ENCODE measurements around the gene PLCG2. TPM values are rescaled to one million over a fixed set of nuclear protein-coding genes. Genes with fewer than 3 reads are reported as not detected.

Gene PLCG2
- total and polyA plus RNA-seq, 2 experiments from 2014 or later: 3.5 to 10.4 TPM

- DNase-seq (ENCODE audit: low read depth in 1 of 2, low spot score in 1 of 2): no peak
- Histone ChIP-seq H3K27ac (no peak overlapping the region), H3K4me3 (no peak overlapping the region), H3K4me1 (ENCODE audit: low read depth) (peaks cover 4% of the 10 kb centered on the region), H3K9me3 (ENCODE audit: low read depth) (no peaks in the 10 kb centered on the region), H3K27me3 (no peaks in the 10 kb centered on the region), H3K36me3 (no peaks in the 10 kb centered on the region)
- TF ChIP-seq CTCF (IDR thresholded peaks at IDR 0.05; ENCODE audit: low read depth, low read length): no peak
Measured at GRCh38 chr16:81733295-81733694, 45.8 kb upstream of the PLCG2 start.

- H3K9me3 ChIP-seq (ENCODE audit: low read depth): no peaks in the 10 kb centered on the region
- no peak for TF ChIP-seq CTCF (IDR thresholded peaks at IDR 0.05; ENCODE audit: low read depth, low read length)
- H3K27ac ChIP-seq: no peak overlapping the region
- no peak overlapping the region for H3K4me3 ChIP-seq
- no peaks in the 10 kb centered on the region for H3K27me3 ChIP-seq
- no peaks in the 10 kb centered on the region for H3K36me3 ChIP-seq
- DNase-seq (ENCODE audit: low read depth in 1 of 2, low spot score in 1 of 2): no peak
- peaks cover 4% of the 10 kb centered on the region for H3K4me1 ChIP-seq (ENCODE audit: low read depth)
Measured at GRCh38 chr16:81734632-81735434, 44.3 kb upstream of the PLCG2 start.

- Histone ChIP-seq H3K4me3 (no peak overlapping the region), H3K27me3 (no peaks in the 10 kb centered on the region), H3K9me3 (ENCODE audit: low read depth) (no peaks in the 10 kb centered on the region), H3K4me1 (ENCODE audit: low read depth) (no peaks in the 10 kb centered on the region), H3K36me3 (no peaks in the 10 kb centered on the region), H3K27ac (no peak overlapping the region)
- TF ChIP-seq CTCF (IDR thresholded peaks at IDR 0.05; ENCODE audit: low read depth, low read length): peak; percentile 72
- DNase-seq (ENCODE audit: low read depth in 1 of 2, low spot score in 1 of 2): peak; percentile 78 to 82
Measured at GRCh38 chr16:81737885-81738536, 41.1 kb upstream of the PLCG2 start.

GRCh38 chr16:81738783-81739496 is 40.2 kb upstream of the PLCG2 start:
- Histone ChIP-seq H3K36me3 (no peaks in the 10 kb centered on the region), H3K27ac (no peak overlapping the region), H3K27me3 (no peaks in the 10 kb centered on the region), H3K4me3 (no peak overlapping the region), H3K9me3 (ENCODE audit: low read depth) (no peaks in the 10 kb centered on the region), H3K4me1 (ENCODE audit: low read depth) (no peaks in the 10 kb centered on the region)
- DNase-seq (ENCODE audit: low read depth in 1 of 2, low spot score in 1 of 2): no peak
- TF ChIP-seq CTCF (IDR thresholded peaks at IDR 0.05; ENCODE audit: low read depth, low read length): no peak

- TF ChIP-seq CTCF (IDR thresholded peaks at IDR 0.05; ENCODE audit: low read depth, low read length): no peak
- H3K9me3 ChIP-seq (ENCODE audit: low read depth): no peaks in the 10 kb centered on the region
- no peak for DNase-seq (ENCODE audit: low read depth in 1 of 2, low spot score in 1 of 2)
- no peak overlapping the region for H3K4me3 ChIP-seq
- H3K4me1 ChIP-seq (ENCODE audit: low read depth): no peaks in the 10 kb centered on the region
- H3K36me3 ChIP-seq: no peaks in the 10 kb centered on the region
- H3K27me3 ChIP-seq: no peaks in the 10 kb centered on the region
- no peak overlapping the region for H3K27ac ChIP-seq
Measured at GRCh38 chr16:81739503-81739902, 39.6 kb upstream of the PLCG2 start.

All from cardiac muscle cell (in vitro differentiated cells and primary cell).